Head of caudate nucleus (tissue), 42 donors: ENCODE data around the gene CMKLR1.

Experiments used
- DNase-seq, 42 donors: peaks; one replicate each; pipeline versions ENCODE4 v3.0.0 to v3.0.0-alpha.2; 2020 to 2021; ENCODE audit warnings: mixed read lengths in 7 of 42
- intact Hi-C: fragments of 100-400 bp; cut with DNase I; formaldehyde crosslinking; loops from one replicate; pipeline ENCODE4 v1.15.0; 2022

The CMKLR1 gene

GRCh38 chr12:108254030-108254429 is 85.1 kb downstream of the CMKLR1 start:
- DNase-seq: peak in 22 of 42 donors; percentile 20 to 69 (median 38)
- intact Hi-C loops: no loop called here

GRCh38 chr12:108253540-108253939 is 85.6 kb downstream of the CMKLR1 start:
- DNase-seq: peak; percentile 33 to 91 (median 67)
- intact Hi-C loops: no loop called here

DNA sequence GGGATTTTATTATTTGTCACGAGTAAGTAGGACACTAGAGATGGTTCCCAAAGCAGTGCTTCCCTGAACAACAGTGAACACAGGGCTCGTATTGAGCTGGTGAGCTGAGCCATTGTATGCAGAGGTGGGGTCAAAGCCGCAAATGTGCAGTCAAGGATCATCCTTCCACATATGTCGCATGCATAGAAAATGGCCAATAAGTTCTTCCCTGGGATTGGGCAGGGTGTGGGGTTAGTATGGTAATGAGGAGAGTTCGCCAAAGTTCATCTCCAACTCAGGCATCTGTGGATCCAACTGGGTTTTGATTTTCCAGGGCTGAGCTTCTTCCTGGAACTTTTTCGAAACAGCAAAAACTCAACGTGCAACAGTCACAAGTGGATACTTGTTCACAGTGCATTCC is 86.6 kb downstream of the CMKLR1 start:
- intact Hi-C loops: no loop called here
- DNase-seq: no peak

DNA sequence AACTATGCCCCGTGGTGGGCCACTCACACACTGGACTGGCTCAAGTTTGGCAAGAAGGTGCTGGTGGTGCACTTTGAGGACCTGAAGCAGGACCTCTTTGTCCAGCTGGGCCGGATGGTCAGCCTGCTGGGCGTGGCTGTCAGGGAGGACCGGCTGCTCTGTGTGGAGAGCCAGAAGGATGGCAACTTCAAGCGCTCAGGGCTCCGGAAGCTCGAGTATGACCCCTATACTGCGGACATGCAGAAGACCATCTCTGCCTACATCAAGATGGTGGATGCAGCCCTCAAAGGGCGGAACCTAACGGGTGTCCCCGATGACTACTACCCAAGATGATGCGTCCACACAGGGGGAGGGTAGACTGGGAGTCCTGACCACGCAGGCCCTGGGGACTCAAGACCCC is 91.1 kb downstream of the CMKLR1 start:
- intact Hi-C loops: loop anchor here (10.0 kb wide), 1 partner anchor 207 kb away; no protein-coding TSS in a partner anchor
- no peak for DNase-seq

- no peak for DNase-seq
- intact Hi-C loops: loop anchor here (10.0 kb wide), 1 partner anchor 208 kb away; no protein-coding TSS in a partner anchor
These were observed 92.0 kb downstream of the CMKLR1 start for GRCh38 chr12:108247130-108247529.

- intact Hi-C loops: loop anchor here (10.0 kb wide), 1 partner anchor 213 kb away; no protein-coding TSS in a partner anchor
These were observed 97.0 kb downstream of the CMKLR1 start for GRCh38 chr12:108241986-108242703.

GRCh38 chr12:108240928-108241327 is 98.2 kb downstream of the CMKLR1 start:
- peak in 1 of 42 donors; percentile 7 for DNase-seq
- intact Hi-C loops: loop anchor here (10.0 kb wide), 1 partner anchor 214 kb away; no protein-coding TSS in a partner anchor

More at GRCh38 chr12:108241986-108242703, 97.0 kb downstream of the CMKLR1 start:
- peak in 18 of 42 donors; percentile 16 to 73 (median 42) for DNase-seq

- intact Hi-C loops: loop anchor here (10.0 kb wide), 1 partner anchor 215 kb away; no protein-coding TSS in a partner anchor
- peak in 1 of 42 donors; percentile 27 for DNase-seq
These were observed 98.9 kb downstream of the CMKLR1 start for GRCh38 chr12:108240027-108240785.

GRCh38 chr12:108239378-108239777 is 99.7 kb downstream of the CMKLR1 start:
- intact Hi-C loops: no loop called here
- DNase-seq: no peak

- intact Hi-C loops: no loop called here
- no peak for DNase-seq
These were observed 100.6 kb downstream of the CMKLR1 start for GRCh38 chr12:108238474-108238873.
